Right lobe of liver (tissue), 6 donors: ENCODE data around the gene HYLS1. TPM values are rescaled to one million over a fixed set of nuclear protein-coding genes. Genes with fewer than 3 reads are reported as not detected.

Experiments
- ATAC-seq, 4 donors: fragments of 200-7000 bp; cut with Tn5 transposase; one replicate each; pipeline ENCODE4 v1.9.1; 2020; ENCODE audit warnings: mild to moderate bottlenecking in 4 of 4, moderate library complexity in 4 of 4
- DNase-seq, 3 donors: peaks; one replicate each; pipeline ENCODE4 v3.0.0-alpha.2; 2020
- H3K27ac ChIP-seq, 3 donors: fragments of 200-600 bp; one replicate each; pipeline ENCODE4 v1.8.0; 2022
- H3K27me3 ChIP-seq, 2 donors: fragments of 200-600 bp; one replicate each; pipeline ENCODE4 v1.8.0; 2022
- H3K36me3 ChIP-seq, 4 donors: fragments of 200-600 bp; sonication (generic) in 1 of 4; one replicate each; pipeline versions ENCODE4 v1.5.1 to v1.8.0; 2017 to 2022; ENCODE audit warnings: control low read depth in 1 of 4
- H3K4me1 ChIP-seq, 4 donors: fragments of 200-600 bp; sonication (generic) in 1 of 4; one replicate each; pipeline versions ENCODE4 v1.5.1 to v1.8.0; 2017 to 2022; ENCODE audit warnings: control low read depth in 1 of 4
- H3K4me3 ChIP-seq, 3 donors: fragments of 200-600 bp; one replicate each; pipeline ENCODE4 v1.8.0; 2022
- H3K9me3 ChIP-seq, 4 donors: fragments of 200-600 bp; sonication (generic) in 1 of 4; one replicate each; pipeline versions ENCODE4 v1.5.1 to v1.8.0; 2017 to 2022; ENCODE audit warnings: control low read depth in 1 of 4
- CTCF ChIP-seq, 4 donors: fragments of 200-600 bp in 3 of 4; fragments of 450-650 bp in 1 of 4; IDR thresholded peaks; one replicate each; pipeline versions ENCODE4 v1.5.1 to v1.8.0; 2016 to 2022; ENCODE audit warnings: antibody characterized with exemption in 4 of 4, mild to moderate bottlenecking in 2 of 4
- POLR2A ChIP-seq: fragments of 450-650 bp; IDR thresholded peaks from one replicate; pipeline ENCODE4 v1.6.1; 2017; ENCODE audit warnings: antibody characterized with exemption, mild to moderate bottlenecking
- WGBS: methylation state at CpG from one replicate; pipeline ENCODE4 v1.1.6; 2018; ENCODE audit warnings: low coverage, low lambda C conversion rate; ENCODE audit not compliant: insufficient coverage; ENCODE audit errors: missing lambda C conversion rate; 5-methylcytosine and 5-hydroxymethylcytosine counted together
- intact Hi-C, 2 donors: fragments of 100-400 bp; cut with DNase I; formaldehyde crosslinking; loops; one replicate each; pipeline versions ENCODE4 v1.11.2 to v1.14.1; 2022
- total RNA-seq, 6 experiments: library from RNA; depleted of rRNA in 2 of 6; stranded (reverse); fragments of >200 nt in 2 of 6; fragmentation: NEBNext Ultra II Directional in 3 of 6; extraction: Animal tissue kit (Norgen Biotek cat#: 25700) in 3 of 6; gene quantifications; one replicate each; pipeline versions ENCODE4 v1.1.0 to v1.2.4, GENCODE V29; 2016 to 2023
- donor health status: DM: no; HTN: yes; CAD: no.
- donor health status: DM: no; HTN: no; CAD: no.
- donor health status: DM: no; HTN: no; CAD: no.
- donor health status: DM: no; HTN: yes; CAD: no.
- donor health status: DM: no; HTN: yes; CAD: no.

HYLS1 gene
- total RNA-seq, 6 experiments from 2014 or later = 1.7 to 3.5 (median 3.2) TPM

- peak in 1 of 3 donors; percentile 50 for DNase-seq
- no peaks in the 10 kb centered on the region for H3K27me3 ChIP-seq
- WGBS = 26% methylated on average over 6 of the region's 6 CpGs
- no peaks in the 10 kb centered on the region for H3K36me3 ChIP-seq
- intact Hi-C loops = no loop called here
- peak; percentile 82 to 92 (median 86) for ATAC-seq
- no peak overlapping the region for H3K4me3 ChIP-seq
- peaks cover 0 to 14% (median 0%) of the 10 kb centered on the region in 4 donors for H3K4me1 ChIP-seq
- no peak for TF ChIP-seq POLR2A
- peak in 1 of 4 donors; percentile 20 for TF ChIP-seq CTCF (IDR thresholded peaks at IDR 0.05)
- peak overlapping the region in 1 of 3 donors; percentile 48 for H3K27ac ChIP-seq
- no peaks in the 10 kb centered on the region for H3K9me3 ChIP-seq
These were observed 37.8 kb downstream of the HYLS1 start for GRCh38 chr11:125925247-125925740.

GRCh38 chr11:125925804-125926203 lies 38.3 kb downstream of the HYLS1 start:
- Histone ChIP-seq H3K9me3 (no peaks in the 10 kb centered on the region), H3K36me3 (no peaks in the 10 kb centered on the region), H3K4me3 (no peak overlapping the region), H3K27me3 (no peaks in the 10 kb centered on the region), H3K27ac (peak overlapping the region in 1 of 3 donors; percentile 48), H3K4me1 (peaks cover 0 to 14% (median 0%) of the 10 kb centered on the region in 4 donors)
- no peak for DNase-seq
- intact Hi-C loops = no loop called here
- no peak for ATAC-seq
- TF ChIP-seq CTCF (IDR thresholded peaks at IDR 0.05) = no peak
- no peak for TF ChIP-seq POLR2A
- 65% methylated on average over 2 of the region's 3 CpGs for WGBS

- peaks cover 0 to 14% (median 0%) of the 10 kb centered on the region in 4 donors for H3K4me1 ChIP-seq
- no peaks in the 10 kb centered on the region for H3K27me3 ChIP-seq
- H3K9me3 ChIP-seq = no peaks in the 10 kb centered on the region
- H3K36me3 ChIP-seq = no peaks in the 10 kb centered on the region
- no peak overlapping the region for H3K4me3 ChIP-seq
- TF ChIP-seq POLR2A (no peak), CTCF (IDR thresholded peaks at IDR 0.05) (no peak)
- ATAC-seq (no peak), DNase-seq (no peak)
- intact Hi-C loops = no loop called here
- no peak overlapping the region for H3K27ac ChIP-seq
- WGBS = 56% methylated on average over 3 of the region's 12 CpGs
These were observed 39.2 kb downstream of the HYLS1 start for GRCh38 chr11:125926682-125927081.

GRCh38 chr11:125929445-125930075 lies 42.1 kb downstream of the HYLS1 start:
- intact Hi-C loops = no loop called here
- Histone ChIP-seq H3K4me3 (no peak overlapping the region), H3K27ac (no peak overlapping the region), H3K9me3 (no peaks in the 10 kb centered on the region), H3K4me1 (peaks cover 0 to 12% (median 0%) of the 10 kb centered on the region in 4 donors), H3K36me3 (no peaks in the 10 kb centered on the region), H3K27me3 (no peaks in the 10 kb centered on the region)
- DNase-seq (no peak), ATAC-seq (no peak)
- TF ChIP-seq CTCF (IDR thresholded peaks at IDR 0.05) = no peak
- no peak for TF ChIP-seq POLR2A
- WGBS = 76% methylated on average over 6 of the region's 9 CpGs
